NCI-H2227 (cell line): ENCODE measurements around the gene LYPD6B.

Experiments
- DNase-seq: peaks from one replicate; lab custom pipeline; 2025; ENCODE audit not compliant: unreplicated experiment; lab: John Stamatoyannopoulos, UW

The LYPD6B gene

GRCh38 chr2:149070681-149071320, 32.3 kb downstream of the LYPD6B start:
- DNase-seq = peak; percentile 44

GRCh38 chr2:149075105-149075504, 36.6 kb downstream of the LYPD6B start:
- DNase-seq = no peak

- no peak for DNase-seq
Measured at GRCh38 chr2:149075853-149076252, 37.4 kb downstream of the LYPD6B start.

DNA sequence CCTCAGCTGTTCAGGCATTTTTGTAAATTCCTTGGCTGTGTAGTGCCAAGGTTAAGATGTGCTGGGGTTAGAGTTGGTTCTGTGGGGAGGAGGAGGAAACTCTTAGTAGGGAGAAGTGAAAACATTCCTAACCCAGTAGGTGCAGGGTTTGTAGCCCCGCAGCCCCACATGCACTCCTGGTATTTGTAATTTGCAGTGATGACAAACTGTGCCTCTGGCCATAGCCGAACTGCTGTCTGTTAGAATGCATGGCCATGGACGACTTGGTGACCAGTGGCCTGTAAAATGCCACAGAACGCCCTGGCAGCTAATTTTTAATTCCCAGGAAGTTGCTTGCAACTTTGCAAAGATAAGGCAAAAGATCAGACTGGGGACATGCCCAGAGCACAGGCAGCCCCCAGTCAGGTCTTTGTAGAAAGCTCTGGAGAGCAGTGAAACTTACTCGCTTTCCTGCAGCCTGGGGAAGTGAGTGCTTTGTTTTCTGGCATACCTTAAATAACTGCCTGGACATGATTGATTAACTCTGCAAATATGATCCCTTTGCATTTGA, 38.4 kb downstream of the LYPD6B start:
- DNase-seq = no peak

DNA sequence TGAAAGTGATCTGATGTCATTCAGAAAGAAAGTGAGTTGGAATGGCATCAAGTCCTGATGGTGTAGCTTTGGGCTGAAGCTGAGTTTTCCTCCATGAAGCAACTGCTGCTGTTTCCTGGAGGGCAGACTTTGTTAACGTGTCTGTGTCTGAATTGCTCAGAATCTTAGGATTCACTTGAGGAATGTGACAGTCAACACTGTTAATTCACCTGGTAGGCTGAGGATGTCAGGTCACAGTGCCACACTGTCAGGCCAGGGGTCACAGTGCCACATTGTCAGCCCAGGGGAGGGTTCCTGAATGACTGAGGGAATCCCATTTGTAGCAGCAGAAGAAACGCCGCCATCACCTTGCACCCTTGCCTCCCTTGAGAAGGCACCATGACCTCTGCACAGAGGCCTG, 39.4 kb downstream of the LYPD6B start:
- no peak for DNase-seq

DNA sequence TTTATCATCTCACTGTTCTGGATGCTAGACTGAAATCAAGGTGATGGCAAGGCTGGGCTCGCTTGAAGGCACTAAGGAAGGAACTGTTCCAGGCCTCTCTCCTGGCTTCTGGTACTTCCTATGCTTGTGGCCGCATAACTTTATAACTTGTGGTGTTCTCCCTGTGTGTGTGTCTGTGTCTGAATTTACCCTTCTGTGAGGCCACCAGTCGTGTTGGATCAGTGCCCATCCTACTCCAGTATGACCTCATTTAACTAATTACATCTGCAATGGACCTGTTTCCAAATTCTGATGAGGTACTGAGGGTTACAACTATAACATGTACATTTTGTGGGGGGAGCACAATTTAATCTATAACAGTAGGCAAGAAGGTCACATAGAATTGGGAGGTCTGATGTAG, 41.6 kb downstream of the LYPD6B start:
- no peak for DNase-seq

DNA sequence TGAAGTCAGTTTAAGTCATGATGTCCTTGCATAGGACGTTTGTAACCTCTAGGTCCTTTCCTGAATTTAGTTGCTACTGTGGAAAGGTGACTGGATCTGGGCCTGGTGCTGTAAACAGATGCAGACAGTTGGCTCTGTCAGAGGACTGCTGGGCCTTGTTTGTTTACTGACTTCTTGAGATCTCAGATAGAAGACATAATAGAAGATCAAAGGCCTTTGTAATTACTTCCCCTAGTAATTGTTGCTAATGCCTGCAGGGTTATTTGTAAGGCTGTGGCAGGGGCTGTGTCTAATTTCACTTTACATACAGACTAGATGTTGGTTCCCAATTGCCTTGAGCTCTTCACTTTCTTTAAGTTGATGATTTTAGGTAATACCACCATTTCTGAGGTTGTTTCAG, 42.5 kb downstream of the LYPD6B start:
- no peak for DNase-seq

GRCh38 chr2:149082079-149082478, 43.6 kb downstream of the LYPD6B start:
- DNase-seq = peak; percentile 55

DNA sequence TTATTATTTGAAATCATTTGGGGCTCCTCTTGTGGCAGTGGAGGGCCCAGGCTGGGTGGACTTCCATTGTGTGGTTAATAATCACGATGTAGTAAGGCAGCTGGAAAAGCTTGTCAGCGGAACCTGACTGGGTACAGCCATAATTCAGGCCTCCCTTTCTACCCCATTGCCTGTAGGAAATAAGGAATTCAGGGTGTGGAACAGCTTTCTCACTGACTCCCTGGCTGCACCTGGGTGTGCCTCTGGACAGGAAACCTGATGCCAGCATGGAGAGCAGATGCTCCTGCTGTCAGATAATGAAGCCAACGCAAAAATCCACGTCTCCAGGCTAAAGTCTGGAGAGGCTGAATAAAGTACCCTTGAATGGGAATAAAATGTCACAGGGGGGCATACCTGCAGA, 44.2 kb downstream of the LYPD6B start:
- peak; percentile 65 for DNase-seq

DNA sequence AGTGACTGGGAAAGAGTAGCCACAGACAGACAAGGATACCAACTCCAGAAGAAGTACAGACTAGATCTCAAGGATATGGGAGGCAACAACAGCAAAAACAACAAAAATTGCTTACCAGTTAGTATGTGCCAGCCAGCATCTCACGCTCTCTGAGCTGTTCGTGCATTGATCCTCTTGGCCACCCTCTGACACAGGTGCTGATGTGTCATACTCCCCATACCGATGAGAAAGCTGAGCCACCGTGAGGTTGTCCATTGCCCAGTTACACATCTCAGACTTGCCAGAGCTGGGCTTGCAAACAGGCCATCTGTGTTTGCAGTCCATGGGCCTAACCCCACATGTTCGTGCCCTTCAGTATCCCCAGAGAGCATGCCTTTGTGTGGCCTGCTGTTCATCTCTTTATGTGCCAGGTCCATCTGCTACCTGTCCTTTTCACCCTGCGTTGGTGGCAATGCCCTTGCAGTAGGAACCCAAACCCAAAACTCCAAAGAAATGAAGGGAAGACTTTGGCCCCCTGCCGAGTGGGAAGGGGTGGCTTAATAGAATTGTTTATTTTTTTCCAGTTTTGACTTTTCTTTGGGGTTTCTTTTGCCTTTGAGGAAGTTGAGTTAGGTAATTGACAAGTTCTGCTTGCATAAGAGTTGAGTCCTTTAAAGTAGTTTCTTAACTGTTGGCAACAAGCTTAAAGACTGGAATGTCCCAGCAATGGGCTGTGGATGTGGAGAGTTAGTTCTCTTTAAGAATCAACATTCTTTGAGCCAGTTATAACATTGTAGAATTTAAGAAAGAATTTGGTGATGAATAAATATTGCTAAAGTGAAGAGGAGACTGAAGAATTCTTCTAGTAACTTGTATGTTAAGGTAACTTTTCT, 46.7 kb downstream of the LYPD6B start:
- DNase-seq = no peak

- DNase-seq = no peak
Measured at GRCh38 chr2:149087751-149088150, 49.3 kb downstream of the LYPD6B start.

DNA sequence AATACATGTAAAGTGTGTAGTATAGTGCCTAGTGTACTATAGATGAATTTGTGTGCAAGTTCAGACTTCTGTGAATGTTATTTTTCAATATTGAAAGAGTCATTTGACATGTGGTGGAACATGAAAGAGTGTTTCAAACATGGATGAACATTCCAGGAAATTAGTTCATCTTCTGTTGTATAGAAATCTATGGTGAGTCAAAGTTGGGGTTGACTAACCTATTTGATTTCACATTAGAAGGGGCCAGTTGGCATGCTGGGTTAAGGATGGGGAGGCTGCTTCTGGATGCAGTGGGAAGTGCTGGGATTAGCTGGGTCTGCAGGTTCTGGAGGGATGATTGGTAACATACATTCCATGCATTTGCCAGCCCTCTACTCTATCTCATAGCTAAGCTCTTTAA, 50.6 kb downstream of the LYPD6B start:
- DNase-seq = no peak

GRCh38 chr2:149090706-149091105, 52.2 kb downstream of the LYPD6B start:
- no peak for DNase-seq

DNA sequence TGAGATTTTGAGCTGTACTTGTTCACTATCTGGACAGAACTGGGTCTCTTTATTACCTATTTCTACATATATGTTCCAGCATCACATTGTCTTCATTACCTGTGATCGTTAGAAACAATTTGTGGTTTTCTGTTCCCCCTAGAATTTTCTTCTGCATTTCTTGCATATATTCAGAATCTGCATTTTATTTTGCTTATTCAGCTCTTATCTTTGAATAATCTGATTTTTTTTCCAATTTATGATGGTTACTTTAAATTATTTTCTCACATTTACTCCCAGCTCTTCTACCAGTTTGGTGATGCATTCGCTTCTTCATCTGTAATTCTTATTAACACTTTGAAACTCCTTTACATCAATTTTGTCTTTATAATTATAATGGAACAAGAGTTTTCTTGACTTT, 55.1 kb downstream of the LYPD6B start:
- DNase-seq = no peak

GRCh38 chr2:149094217-149095015, 55.9 kb downstream of the LYPD6B start:
- DNase-seq = no peak

DNA sequence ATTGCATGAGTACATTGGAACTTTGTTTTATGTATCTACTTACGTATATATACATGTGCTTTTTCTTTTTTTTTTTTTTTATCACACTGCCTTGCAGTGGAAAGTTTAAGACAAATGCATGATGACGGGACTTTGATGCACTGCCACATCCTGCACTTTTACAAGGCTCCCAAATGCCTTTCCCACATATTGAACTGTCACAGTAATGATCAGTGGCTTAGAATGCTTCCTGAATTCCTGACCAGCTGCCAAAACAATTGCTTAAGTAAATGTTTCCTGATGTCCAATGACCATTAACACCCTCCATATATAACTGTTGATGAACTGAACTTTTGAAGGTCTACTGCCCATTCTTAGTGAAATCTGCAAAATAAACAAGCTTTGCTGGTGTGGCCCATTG, 60.2 kb downstream of the LYPD6B start:
- DNase-seq = no peak

- no peak for DNase-seq
Measured at GRCh38 chr2:149099298-149099697, 60.8 kb downstream of the LYPD6B start.

DNA sequence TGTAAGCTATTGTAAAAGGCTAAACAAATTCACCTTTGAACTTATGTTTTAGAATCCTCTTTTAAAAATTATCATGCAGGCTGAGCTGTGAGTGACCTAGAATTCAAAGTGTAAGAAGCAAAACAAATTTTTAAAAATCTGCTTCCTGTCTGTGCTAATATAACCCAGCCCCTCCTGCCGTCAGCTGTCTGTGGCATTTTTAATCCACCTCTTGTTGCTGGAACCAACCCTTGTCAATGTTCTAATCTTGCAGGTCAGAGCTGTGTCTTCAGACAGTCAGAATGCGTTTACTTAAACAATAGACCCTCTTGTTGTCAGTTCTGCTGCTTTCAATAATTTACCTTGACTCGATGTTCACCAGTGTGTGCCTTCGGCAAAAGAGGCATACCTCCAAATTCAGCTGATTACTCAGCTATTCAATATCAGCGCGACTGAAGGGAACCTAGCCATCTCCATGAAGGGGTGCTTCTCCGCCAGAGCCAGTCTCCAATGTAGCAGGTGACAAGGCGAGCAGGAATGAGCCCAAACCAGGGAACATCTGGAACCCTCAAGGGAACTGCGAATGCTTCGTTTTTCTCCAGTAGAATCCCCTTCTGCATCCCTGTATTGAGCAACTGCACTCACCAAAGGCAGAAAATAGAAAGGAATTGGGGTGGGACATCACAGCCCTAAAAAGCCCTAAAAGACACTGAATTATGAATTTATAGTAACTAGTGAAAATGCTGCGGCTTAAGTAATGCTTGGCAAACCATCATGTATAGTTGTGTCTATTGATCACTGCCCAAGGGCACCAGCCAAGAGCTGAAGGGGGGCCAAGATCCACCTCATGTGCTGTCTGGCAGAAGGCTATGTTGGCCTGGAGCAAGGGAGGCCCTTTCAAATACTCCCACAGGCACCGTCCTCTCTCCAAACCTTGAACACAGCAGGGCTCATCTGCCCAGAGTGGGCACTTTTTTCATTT, 62.5 kb downstream of the LYPD6B start:
- no peak for DNase-seq

- DNase-seq = no peak
Measured at GRCh38 chr2:149101818-149102217, 63.3 kb downstream of the LYPD6B start.

DNA sequence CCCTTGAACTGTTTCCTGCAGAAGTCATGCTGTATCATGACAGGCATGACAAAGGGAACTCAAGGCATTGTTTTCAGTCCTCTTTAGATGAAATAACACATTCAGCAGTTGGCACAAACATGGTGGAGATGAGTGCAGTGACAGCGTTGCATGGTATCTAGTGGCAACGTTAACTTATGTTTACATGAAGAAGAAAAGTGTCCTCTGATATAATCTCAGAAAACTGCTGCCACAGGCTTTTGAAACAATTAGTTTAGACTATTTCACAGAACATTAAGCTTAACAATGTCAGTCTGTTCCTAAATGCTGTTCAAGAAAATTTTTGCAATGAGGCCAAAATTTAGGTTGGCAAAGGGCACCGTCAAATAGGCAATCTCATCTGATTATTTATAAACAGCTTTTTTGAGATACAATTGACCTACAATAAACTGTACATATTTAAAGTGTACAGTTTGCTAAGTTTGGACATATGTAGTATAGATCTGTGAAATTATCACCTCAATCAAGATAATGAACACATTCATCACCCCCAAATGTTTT, 64.7 kb downstream of the LYPD6B start:
- no peak for DNase-seq
